IPS-15b (cell line): ENCODE data around the gene EYS.
"Not testable (repeated sequence)": the region's sequence is repeated elsewhere in the genome, so short reads cannot be mapped to it uniquely, and the experiment has no call there.

Experiments
- H3K27me3 ChIP-seq: one replicate; pipeline ENCODE4 v1.6.1; 2013; ENCODE audit warnings: low read length; ENCODE audit not compliant: control insufficient read depth, insufficient read depth
- H3K36me3 ChIP-seq: one replicate; pipeline ENCODE4 v1.6.1; 2013; ENCODE audit warnings: low read length; ENCODE audit not compliant: control insufficient read depth, insufficient read depth
- H3K4me1 ChIP-seq: one replicate; pipeline ENCODE4 v1.6.1; 2013; ENCODE audit warnings: mild to moderate bottlenecking, low read length; ENCODE audit not compliant: control insufficient read depth, insufficient read depth
- H3K4me3 ChIP-seq: one replicate; pipeline ENCODE4 v1.5.1; 2013; ENCODE audit warnings: low read depth, low read length
- H3K9ac ChIP-seq: one replicate; pipeline ENCODE4 v1.6.1; 2013; ENCODE audit warnings: low read depth, mild to moderate bottlenecking, low read length
- H3K9me3 ChIP-seq: one replicate; pipeline ENCODE4 v1.6.1; 2013; ENCODE audit warnings: mild to moderate bottlenecking, low read length; ENCODE audit not compliant: control insufficient read depth, insufficient read depth

EYS gene

GRCh38 chr6:64046746-64047208 is 1660.2 kb downstream of the EYS start:
- Histone ChIP-seq H3K27me3 (no peaks in the 10 kb centered on the region), H3K4me1 (no peaks in the 10 kb centered on the region), H3K9ac (no peak overlapping the region), H3K36me3 (no peaks in the 10 kb centered on the region), H3K4me3 (no peak overlapping the region), H3K9me3 (no peaks in the 10 kb centered on the region)

- no peaks in the 10 kb centered on the region for H3K27me3 ChIP-seq
- no peak overlapping the region for H3K4me3 ChIP-seq
- no peak overlapping the region for H3K9ac ChIP-seq
- H3K36me3 ChIP-seq: no peaks in the 10 kb centered on the region
- H3K4me1 ChIP-seq: no peaks in the 10 kb centered on the region
- H3K9me3 ChIP-seq: no peaks in the 10 kb centered on the region
Measured at GRCh38 chr6:64041373-64041772, 1665.7 kb downstream of the EYS start.

- Histone ChIP-seq H3K36me3 (no peaks in the 10 kb centered on the region), H3K9me3 (no peaks in the 10 kb centered on the region), H3K9ac (no peak overlapping the region), H3K4me3 (no peak overlapping the region), H3K4me1 (no peaks in the 10 kb centered on the region), H3K27me3 (no peaks in the 10 kb centered on the region)
Measured at GRCh38 chr6:64040113-64040512, 1666.9 kb downstream of the EYS start.

- H3K27me3 ChIP-seq: no peaks in the 10 kb centered on the region
- H3K9ac ChIP-seq: no peak overlapping the region
- H3K4me1 ChIP-seq: no peaks in the 10 kb centered on the region
- H3K36me3 ChIP-seq: no peaks in the 10 kb centered on the region
- H3K4me3 ChIP-seq: no peak overlapping the region
- no peaks in the 10 kb centered on the region for H3K9me3 ChIP-seq
Measured at GRCh38 chr6:64037427-64037826, 1669.6 kb downstream of the EYS start.

- Histone ChIP-seq H3K9me3 (no peaks in the 10 kb centered on the region), H3K27me3 (no peaks in the 10 kb centered on the region), H3K36me3 (no peaks in the 10 kb centered on the region), H3K9ac (no peak overlapping the region), H3K4me1 (no peaks in the 10 kb centered on the region), H3K4me3 (no peak overlapping the region)
Measured at GRCh38 chr6:64034910-64035655, 1671.9 kb downstream of the EYS start.

GRCh38 chr6:64034291-64034690 is 1672.7 kb downstream of the EYS start:
- Histone ChIP-seq H3K4me1 (no peaks in the 10 kb centered on the region), H3K36me3 (no peaks in the 10 kb centered on the region)

GRCh38 chr6:64030950-64031618 is 1675.9 kb downstream of the EYS start:
- H3K9ac ChIP-seq, H3K9me3 ChIP-seq, H3K36me3 ChIP-seq, H3K27me3 ChIP-seq, H3K4me3 ChIP-seq, H3K4me1 ChIP-seq: not testable (repeated sequence)

More at GRCh38 chr6:64034291-64034690, 1672.7 kb downstream of the EYS start:
- H3K9ac ChIP-seq: no peak overlapping the region
- no peaks in the 10 kb centered on the region for H3K9me3 ChIP-seq
- H3K27me3 ChIP-seq: no peaks in the 10 kb centered on the region
- no peak overlapping the region for H3K4me3 ChIP-seq

- H3K9ac ChIP-seq: no peak overlapping the region
- no peaks in the 10 kb centered on the region for H3K9me3 ChIP-seq
- no peaks in the 10 kb centered on the region for H3K27me3 ChIP-seq
- no peak overlapping the region for H3K4me3 ChIP-seq
- H3K36me3 ChIP-seq: no peaks in the 10 kb centered on the region
- H3K4me1 ChIP-seq: no peaks in the 10 kb centered on the region
Measured at GRCh38 chr6:64023693-64024092, 1683.3 kb downstream of the EYS start.

GRCh38 chr6:64014595-64014994 is 1692.4 kb downstream of the EYS start:
- Histone ChIP-seq H3K9ac (no peak overlapping the region), H3K4me3 (no peak overlapping the region), H3K9me3 (no peaks in the 10 kb centered on the region), H3K4me1 (no peaks in the 10 kb centered on the region), H3K36me3 (no peaks in the 10 kb centered on the region), H3K27me3 (no peaks in the 10 kb centered on the region)

GRCh38 chr6:64013011-64013410 is 1694.0 kb downstream of the EYS start:
- H3K9me3 ChIP-seq: no peaks in the 10 kb centered on the region
- H3K4me3 ChIP-seq: no peak overlapping the region
- no peak overlapping the region for H3K9ac ChIP-seq
- no peaks in the 10 kb centered on the region for H3K4me1 ChIP-seq
- no peaks in the 10 kb centered on the region for H3K36me3 ChIP-seq
- no peaks in the 10 kb centered on the region for H3K27me3 ChIP-seq

- Histone ChIP-seq H3K9ac (no peak overlapping the region), H3K4me3 (no peak overlapping the region), H3K36me3 (no peaks in the 10 kb centered on the region), H3K4me1 (no peaks in the 10 kb centered on the region), H3K27me3 (no peaks in the 10 kb centered on the region), H3K9me3 (no peaks in the 10 kb centered on the region)
Measured at GRCh38 chr6:64012351-64013001, 1694.5 kb downstream of the EYS start.

- H3K36me3 ChIP-seq: no peaks in the 10 kb centered on the region
- H3K9me3 ChIP-seq: no peaks in the 10 kb centered on the region
- no peak overlapping the region for H3K9ac ChIP-seq
- H3K4me1 ChIP-seq: no peaks in the 10 kb centered on the region
- H3K4me3 ChIP-seq: no peak overlapping the region
- no peaks in the 10 kb centered on the region for H3K27me3 ChIP-seq
Measured at GRCh38 chr6:64010666-64011065, 1696.4 kb downstream of the EYS start.
